H54 (cell line): ENCODE measurements around the gene FAR2.
"Not testable (repeated sequence)": the region's sequence is repeated elsewhere in the genome, so short reads cannot be mapped to it uniquely, and the experiment has no call there.

Experiments used
- DNase-seq: peaks from one replicate; pipeline ENCODE4 v3.0.0; 2011; ENCODE audit warnings: low spot score, mixed read lengths; ENCODE audit not compliant: insufficient read length
- FAIRE-seq: peaks from 3 replicates; lab custom pipeline; 2011; peaks lifted over from hg19 to GRCh38; lab: Jason Lieb, UNC
- POLR2A ChIP-seq: IDR thresholded peaks from 2 replicates; pipeline ENCODE4 v1.6.1; 2011; ENCODE audit warnings: low read depth, mild to moderate bottlenecking, low read length

FAR2 gene

DNA sequence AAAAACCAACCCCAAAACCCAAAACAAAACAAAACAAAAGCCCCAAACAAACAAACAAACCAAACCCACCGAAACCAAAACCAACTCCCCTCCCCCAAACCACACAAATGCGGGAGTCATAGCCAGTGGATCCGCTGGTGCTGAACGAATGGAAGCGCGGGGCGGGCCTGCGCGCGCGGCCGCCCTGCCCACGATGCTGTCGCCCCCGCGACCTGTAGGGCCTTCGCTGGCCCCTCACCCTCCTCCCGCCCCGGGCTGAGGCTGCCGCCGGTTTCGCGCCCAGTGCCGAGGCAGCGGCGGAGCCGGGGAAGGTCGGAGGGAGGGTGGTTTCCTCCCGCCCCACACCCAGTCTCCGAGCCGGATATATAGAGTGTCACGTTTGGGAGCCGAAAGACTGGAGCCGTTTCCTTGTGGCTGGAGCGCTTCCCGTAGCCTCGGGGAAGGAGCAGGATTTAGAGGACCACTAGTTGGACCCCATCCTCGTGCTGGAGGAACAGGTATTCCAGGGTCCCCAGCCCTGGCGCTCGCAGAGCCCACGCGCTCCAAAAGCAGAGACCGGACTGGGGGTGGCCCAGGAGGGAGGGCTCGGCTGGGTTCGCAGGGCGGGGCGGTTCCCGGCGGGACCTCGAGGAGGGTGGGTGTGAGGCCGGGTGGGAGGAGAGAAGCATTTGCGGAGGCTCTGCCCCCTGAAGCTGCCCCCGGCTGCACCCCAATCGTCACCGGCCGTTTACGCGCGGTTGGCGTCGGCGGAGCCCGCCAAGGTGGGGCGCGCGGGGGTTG, at the start of gene FAR2:
TSS of gene FAR2 (plus strand) at position 368 of the 780 bp plus-strand sequence. CDS start 121,172 bp downstream, outside the sequence.
- peak; percentile 31 for TF ChIP-seq POLR2A
- DNase-seq: peak; percentile 60
- FAIRE-seq: no peak

DNA sequence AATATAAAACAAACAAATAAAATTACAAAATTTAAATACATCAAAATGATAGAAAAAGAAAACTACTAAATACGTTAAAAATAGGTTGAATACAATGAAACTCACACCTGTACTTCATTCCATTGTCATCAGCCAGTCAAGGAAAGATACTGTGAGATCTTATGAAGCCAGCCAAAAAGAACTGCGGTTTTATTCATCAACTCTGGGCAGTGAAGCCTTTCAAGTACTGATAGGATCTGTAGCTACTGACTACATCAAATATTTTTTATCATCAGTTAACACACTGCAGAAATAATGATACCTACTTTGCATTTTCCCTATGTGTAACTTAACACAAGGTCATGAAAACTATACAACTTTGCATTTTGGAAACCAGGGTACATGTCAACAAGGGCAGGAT, 46.3 kb upstream of the FAR2 start:
- no peak for FAIRE-seq
- TF ChIP-seq POLR2A: no peak
- no peak for DNase-seq

GRCh38 chr12:29103539-29103974, 45.5 kb upstream of the FAR2 start:
- TF ChIP-seq POLR2A: no peak
- FAIRE-seq (no peak), DNase-seq (no peak)

DNA sequence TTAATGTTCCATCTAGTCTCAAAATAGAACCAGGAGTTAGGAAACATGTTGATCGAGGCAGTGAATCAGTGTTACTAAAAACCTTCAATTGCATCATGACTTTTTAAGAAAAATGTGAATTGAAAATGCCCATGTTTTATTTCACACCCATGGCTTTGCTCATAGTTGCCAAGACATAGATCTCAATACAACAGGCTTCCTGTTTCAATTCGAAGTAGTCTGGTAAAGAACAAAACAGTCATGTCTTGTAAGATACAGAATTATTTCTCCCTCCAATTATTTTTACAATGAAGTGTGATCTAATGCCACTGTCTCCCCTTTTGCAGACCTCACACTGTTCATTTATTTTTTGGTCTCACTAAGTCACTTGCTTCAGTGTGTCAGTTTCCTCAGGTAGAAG, 44.6 kb upstream of the FAR2 start:
- FAIRE-seq (no peak), DNase-seq (no peak)
- TF ChIP-seq POLR2A: no peak

DNA sequence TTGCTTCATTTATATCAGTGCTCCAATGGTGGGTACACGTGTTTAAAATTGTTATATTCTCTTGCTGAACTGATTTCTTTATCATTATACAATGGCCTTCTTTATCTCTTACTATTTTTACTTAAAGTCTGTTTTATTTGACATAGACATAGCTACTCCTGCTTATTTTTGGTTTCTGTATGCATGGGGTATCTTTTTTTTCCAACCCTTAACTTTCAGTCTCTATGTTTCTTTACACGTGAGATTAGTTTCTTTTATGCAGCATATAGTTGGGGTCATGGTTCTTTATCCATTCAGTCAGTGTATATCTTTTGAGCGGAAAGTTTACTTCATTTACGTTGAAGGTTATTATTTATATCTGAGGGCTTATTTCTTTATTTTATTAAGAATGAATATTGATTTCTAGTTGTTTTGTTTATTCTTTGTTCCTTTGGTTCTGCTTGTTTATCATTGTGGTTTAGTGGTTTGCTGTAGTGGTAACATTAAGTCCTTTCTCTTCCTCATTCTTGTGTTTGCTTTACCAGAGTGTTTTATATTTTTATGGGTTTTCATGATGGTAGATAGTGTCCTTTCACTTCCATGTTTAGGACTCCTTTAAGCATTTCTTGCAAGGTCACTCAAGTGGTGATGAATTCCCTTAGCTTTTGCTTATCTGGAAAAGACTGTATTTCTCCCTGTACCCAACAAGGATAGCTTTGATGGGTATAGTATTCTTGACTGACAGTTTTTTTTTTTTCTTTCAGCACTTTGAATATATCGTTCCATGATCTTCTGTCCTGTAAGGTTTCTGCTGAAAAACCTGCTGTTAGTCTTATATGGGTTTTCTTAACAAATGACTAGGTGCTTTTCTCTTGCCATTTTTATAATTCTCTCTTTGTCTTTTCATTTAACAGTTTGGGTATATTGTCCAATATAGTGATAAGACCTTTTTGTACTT, 38.3 kb upstream of the FAR2 start:
- FAIRE-seq (no peak), DNase-seq (no peak)
- no peak for TF ChIP-seq POLR2A

- FAIRE-seq (no peak), DNase-seq (no peak)
- no peak for TF ChIP-seq POLR2A
These were observed 36.0 kb upstream of the FAR2 start for GRCh38 chr12:29113101-29113500.

GRCh38 chr12:29116414-29116813, 32.7 kb upstream of the FAR2 start:
- FAIRE-seq (no peak), DNase-seq (no peak)
- TF ChIP-seq POLR2A: no peak

GRCh38 chr12:29131539-29131938, 17.5 kb upstream of the FAR2 start:
- DNase-seq (no peak), FAIRE-seq (no peak)
- no peak for TF ChIP-seq POLR2A

GRCh38 chr12:29132316-29132715, 16.8 kb upstream of the FAR2 start:
- FAIRE-seq (no peak), DNase-seq (no peak)
- no peak for TF ChIP-seq POLR2A

GRCh38 chr12:29133181-29133580, 15.9 kb upstream of the FAR2 start:
- no peak for TF ChIP-seq POLR2A
- FAIRE-seq (no peak), DNase-seq (no peak)

- no peak for FAIRE-seq
- no peak for TF ChIP-seq POLR2A
- DNase-seq: no peak
These were observed 15.4 kb upstream of the FAR2 start for GRCh38 chr12:29133680-29134079.

- FAIRE-seq, DNase-seq: not testable (repeated sequence)
These were observed 10.8 kb upstream of the FAR2 start for GRCh38 chr12:29138256-29138655.

- FAIRE-seq, DNase-seq: not testable (repeated sequence)
These were observed 10.2 kb upstream of the FAR2 start for GRCh38 chr12:29138855-29139254.

GRCh38 chr12:29145372-29146170, 3.5 kb upstream of the FAR2 start:
- FAIRE-seq: no peak
- no peak for DNase-seq
- no peak for TF ChIP-seq POLR2A
